ENCODE measurements around the gene MAP1LC3B2. TPM values are rescaled to one million over a fixed set of nuclear protein-coding genes. Genes with fewer than 3 reads are reported as not detected.

MAP1LC3B2 gene
- total and polyA plus RNA-seq, 10 of the 15 experiments (the other 5 are each of a cell fraction or from before 2014, with no cell fraction given) = 0.23 to 2.7 (median 0.72) TPM; not detected in 3

- SMC1A ChIA-PET (ENCODE audit: uncharacterized antibody, unreplicated experiment) = interaction anchor here (1.0 to 1.4 kb wide), 3 partner anchors 40 to 457 kb away, joined by 3 to 5 read pairs (median 4); partner anchors contain the start of gene MAP1LC3B2
- H2AFZ ChIP-seq (ENCODE audit: control insufficient read depth, low read depth, low read length) = no peak overlapping the region
- H3K27me3 ChIP-seq (replicated peaks in 1 of 2; ENCODE audit: control insufficient read depth in 2 of 2, insufficient read depth in 2 of 2, low read length in 1 of 2) = no peaks in the 10 kb centered on the region
- no peak overlapping the region for H3K4me2 ChIP-seq (ENCODE audit: control insufficient read depth, insufficient read depth)
- no peaks in the 10 kb centered on the region for H3K36me3 ChIP-seq (ENCODE audit: control insufficient read depth in 2 of 2, insufficient read depth in 2 of 2, low read length in 1 of 2)
- intact Hi-C loops (cut with micrococcal nuclease; ENCODE audit: unreplicated experiment) (no loop called here), in situ Hi-C loops (cut with MboI) (loop anchor here (10.0 kb wide), 1 partner anchor 594 kb away; no protein-coding TSS in a partner anchor)
- no peak overlapping the region for H3K4me3 ChIP-seq
- no peak for DNase-seq (ENCODE audit: low read depth, low spot score)
- POLR2A ChIA-PET = no interaction called here
- no peak overlapping the region for H3K27ac ChIP-seq (ENCODE audit: control insufficient read depth, insufficient read depth)
- no peak for TF ChIP-seq CEBPZ (IDR thresholded peaks at IDR 0.05; ENCODE audit: low read depth, low read length)
- TF ChIP-seq ATF3 (IDR thresholded peaks at IDR 0.05; ENCODE audit: borderline replicate concordance, extremely low read depth, low read depth, low read length) = no peak
- TF ChIP-seq KAT2A (conservative IDR thresholded peaks at IDR 0.05; ENCODE audit: control insufficient read depth, low read depth, low read length) = no peak
- peaks cover 3% of the 10 kb centered on the region; the same call in 1 of the 2 replicates for H3K4me1 ChIP-seq (ENCODE audit: control insufficient read depth, insufficient read depth, low read length)
- no peak for FAIRE-seq
- H3K9me3 ChIP-seq (replicated peaks; ENCODE audit: control insufficient read depth, insufficient read depth, low read length) = no peaks in the 10 kb centered on the region; the same call in 2 of the 3 replicates
- RAD21 ChIA-PET (ENCODE audit: unreplicated experiment) = interaction anchor here (1.6 kb wide), 1 partner anchor 38 kb away, joined by 7 read pairs; the partner anchor contains the start of gene MAP1LC3B2
- ATAC-seq = no peak
- no peaks in the 10 kb centered on the region for H4K20me1 ChIP-seq (ENCODE audit: control insufficient read depth, insufficient read depth)
- 71% methylated on average over 22 of the region's 22 CpGs for WGBS (ENCODE audit: insufficient coverage, insufficient replicate concordance, low lambda C conversion rate, missing lambda C conversion rate)
- BruUV-seq (replicated peaks) = no TSS peak
- no peak overlapping the region for H3K9ac ChIP-seq (ENCODE audit: control insufficient read depth, insufficient read depth, low read length)
- CTCF ChIA-PET = interaction anchor here (0.7 to 1.5 kb wide), 6 partner anchors 8 to 1130 kb away, joined by 3 to 9 read pairs (median 4); partner anchors contain the start of gene MAP1LC3B2
- no peaks in the 10 kb centered on the region for H3K79me2 ChIP-seq (ENCODE audit: control insufficient read depth, insufficient read depth, low read length)
Observed at GRCh38 chr12:116598311-116599284, 39.4 kb downstream of the MAP1LC3B2 start.
